ES-I3 (cell line): ENCODE results near the gene CXCR5.

Experiments used
- H3K36me3 ChIP-seq: 2 replicates; pipeline ENCODE4 v1.6.1; 2013; ENCODE audit warnings: mild to moderate bottlenecking, low read length, control low read depth, moderate library complexity; ENCODE audit not compliant: insufficient read depth
- H3K4me1 ChIP-seq: 2 replicates; pipeline ENCODE4 v1.6.1; 2013; ENCODE audit warnings: mild to moderate bottlenecking, control low read depth, low read length; ENCODE audit not compliant: insufficient read depth
- H3K9ac ChIP-seq: 2 replicates; pipeline ENCODE4 v1.6.1; 2013; ENCODE audit warnings: low read depth, mild to moderate bottlenecking, low read length, moderate library complexity
- H3K9me3 ChIP-seq: 2 replicates; pipeline ENCODE4 v1.6.1; 2013; ENCODE audit warnings: mild to moderate bottlenecking, low read length, moderate library complexity; ENCODE audit not compliant: control insufficient read depth, insufficient read depth

Gene CXCR5

GRCh38 chr11:118928101-118928869 lies 44.6 kb downstream of the CXCR5 start:
- peak overlapping the region; percentile 95 for H3K9ac ChIP-seq
- H3K4me1 ChIP-seq = peaks cover 16% of the 10 kb centered on the region
- H3K36me3 ChIP-seq = no peaks in the 10 kb centered on the region
- no peaks in the 10 kb centered on the region for H3K9me3 ChIP-seq

DNA sequence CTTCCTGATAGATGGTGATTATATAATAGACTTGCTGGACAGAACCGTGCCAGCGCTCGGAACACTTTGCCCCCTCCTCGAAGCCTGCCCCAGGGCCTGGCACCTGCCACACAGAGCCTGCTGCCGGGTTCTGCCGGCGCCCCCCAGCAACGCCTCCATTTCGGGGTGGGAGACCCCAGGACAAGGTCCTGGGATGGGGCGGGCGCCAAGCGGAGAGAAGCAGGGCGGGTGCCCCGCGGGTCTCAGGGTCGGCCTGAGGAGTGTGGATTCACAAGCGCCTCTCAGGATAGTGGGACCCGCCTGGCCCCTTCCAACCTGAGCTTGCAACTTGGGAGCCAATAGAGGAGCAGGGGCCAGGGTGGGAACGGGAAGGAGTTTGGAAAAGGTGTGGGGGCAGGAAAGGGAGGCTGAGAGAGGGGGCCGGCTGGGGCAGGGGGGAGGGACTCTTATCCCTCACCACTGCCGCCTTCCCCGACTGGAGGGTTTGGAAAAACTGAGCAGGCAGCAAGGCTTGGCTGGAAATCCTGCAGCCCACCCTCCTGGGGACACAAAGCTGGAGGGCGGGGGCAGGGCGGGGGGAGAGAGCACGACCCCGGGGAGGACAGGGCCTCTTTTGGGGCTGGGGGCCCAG lies 45.3 kb downstream of the CXCR5 start:
- H3K9me3 ChIP-seq = no peaks in the 10 kb centered on the region
- H3K4me1 ChIP-seq = peaks cover 14% of the 10 kb centered on the region
- peak overlapping the region; percentile 95 for H3K9ac ChIP-seq
- no peaks in the 10 kb centered on the region for H3K36me3 ChIP-seq

- Histone ChIP-seq H3K36me3 (no peaks in the 10 kb centered on the region), H3K9me3 (no peaks in the 10 kb centered on the region), H3K4me1 (peaks cover 14% of the 10 kb centered on the region), H3K9ac (peak overlapping the region; percentile 69)
These were observed 45.9 kb downstream of the CXCR5 start for GRCh38 chr11:118929501-118930093.

DNA sequence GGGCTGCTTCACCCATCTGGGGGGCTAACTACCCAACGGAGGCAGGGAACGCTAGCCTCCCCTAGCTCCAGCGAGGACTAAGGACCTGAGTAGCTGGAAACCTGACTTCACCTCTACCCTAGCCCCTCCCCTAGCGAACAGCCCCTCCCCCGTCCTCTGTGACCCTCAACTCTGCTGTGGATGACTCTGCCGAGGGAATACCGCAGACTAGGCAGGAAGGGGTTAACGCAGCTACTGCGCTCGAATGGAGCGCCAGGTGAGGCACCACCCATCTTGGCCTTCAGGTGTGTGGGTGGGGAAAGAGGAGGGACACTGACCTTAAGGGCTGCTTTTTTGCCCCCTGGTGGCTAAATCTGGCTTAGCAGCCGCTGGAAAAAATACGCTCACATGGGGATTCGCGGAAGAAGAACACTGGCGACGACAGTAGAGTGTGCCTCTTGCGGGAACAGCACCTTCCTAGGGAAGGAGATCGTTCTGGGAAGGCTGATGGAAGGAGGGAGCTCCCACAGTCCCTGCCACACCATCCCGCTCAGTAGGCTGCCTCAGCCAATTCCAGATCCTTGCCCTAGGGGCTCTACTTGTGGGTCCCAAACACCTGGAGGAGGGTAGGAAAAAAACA lies 46.5 kb downstream of the CXCR5 start:
- no peaks in the 10 kb centered on the region for H3K36me3 ChIP-seq
- H3K9ac ChIP-seq = peak overlapping the region; percentile 69
- no peaks in the 10 kb centered on the region for H3K9me3 ChIP-seq
- H3K4me1 ChIP-seq = peaks cover 14% of the 10 kb centered on the region

GRCh38 chr11:118931571-118931970 lies 47.9 kb downstream of the CXCR5 start:
- Histone ChIP-seq H3K9ac (no peak overlapping the region), H3K9me3 (no peaks in the 10 kb centered on the region), H3K36me3 (no peaks in the 10 kb centered on the region), H3K4me1 (peaks cover 14% of the 10 kb centered on the region)

DNA sequence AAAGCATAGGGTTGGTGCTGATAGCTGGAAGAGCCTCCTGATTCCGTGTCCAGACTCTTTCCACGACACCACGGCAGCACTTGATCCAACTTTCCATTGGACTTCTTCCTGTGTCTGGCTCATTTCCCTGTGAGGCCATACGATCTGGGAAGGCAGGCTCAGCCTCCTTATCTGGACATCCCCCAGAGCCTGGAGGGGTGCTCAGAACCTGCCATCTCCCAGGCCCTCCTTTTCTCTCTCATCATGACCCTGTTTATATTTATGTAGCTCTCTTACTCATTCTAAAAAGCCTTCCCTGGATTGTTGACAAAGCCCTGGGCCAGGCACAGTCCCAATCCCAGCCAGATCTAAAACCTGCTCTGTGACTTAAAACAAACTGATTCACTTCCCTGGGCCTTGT lies 49.8 kb downstream of the CXCR5 start:
- peaks cover 9% of the 10 kb centered on the region for H3K4me1 ChIP-seq
- H3K9ac ChIP-seq = no peak overlapping the region
- no peaks in the 10 kb centered on the region for H3K9me3 ChIP-seq
- H3K36me3 ChIP-seq = no peaks in the 10 kb centered on the region

GRCh38 chr11:118935376-118935775 lies 51.7 kb downstream of the CXCR5 start:
- no peaks in the 10 kb centered on the region for H3K36me3 ChIP-seq
- no peak overlapping the region for H3K9ac ChIP-seq
- H3K4me1 ChIP-seq = peaks cover 28% of the 10 kb centered on the region
- H3K9me3 ChIP-seq = no peaks in the 10 kb centered on the region

DNA sequence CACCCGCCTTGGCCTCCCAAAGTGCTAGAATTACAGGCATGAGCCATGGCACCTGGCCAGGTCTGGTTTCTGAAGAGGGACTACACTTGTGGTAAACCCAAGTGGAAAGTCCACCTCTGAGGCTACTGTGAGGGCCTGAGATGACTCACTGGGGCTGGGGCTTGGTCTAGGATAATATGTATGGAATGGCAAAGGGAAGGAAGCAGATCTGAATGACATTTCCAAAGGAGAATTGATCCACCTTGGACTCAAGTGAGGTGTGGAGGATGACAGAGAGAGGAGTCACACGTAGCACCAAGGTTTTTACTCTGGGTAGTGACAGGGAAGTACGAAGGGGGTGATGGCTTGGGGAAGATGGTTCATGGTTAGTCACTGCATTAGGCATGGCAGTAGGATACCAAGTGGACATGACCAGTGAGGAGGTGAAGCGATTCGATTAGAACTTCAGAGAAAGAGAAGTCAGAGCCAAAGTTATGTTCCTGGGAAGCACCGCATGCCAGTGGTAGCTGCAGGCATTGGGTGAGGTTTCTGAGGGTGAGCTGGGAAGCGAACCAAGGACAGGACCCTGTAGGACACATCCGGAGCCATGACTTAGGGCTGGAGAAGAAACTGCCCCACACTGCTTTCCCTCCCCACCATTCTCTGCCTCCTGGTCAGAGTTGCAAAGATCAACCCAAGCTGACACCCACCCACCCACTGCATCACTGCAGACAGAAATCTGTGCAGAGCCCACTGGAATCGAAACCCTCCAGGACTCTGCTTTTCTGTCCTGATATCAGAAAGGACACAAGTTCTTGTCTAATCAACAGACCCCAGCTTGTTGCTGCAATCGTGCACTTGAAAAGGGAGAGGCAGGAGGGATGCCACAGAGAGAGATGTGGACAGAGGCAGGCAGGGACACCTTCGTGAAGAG lies 55.1 kb downstream of the CXCR5 start:
- Histone ChIP-seq H3K36me3 (no peaks in the 10 kb centered on the region), H3K4me1 (peaks cover 27% of the 10 kb centered on the region), H3K9ac (no peak overlapping the region), H3K9me3 (no peaks in the 10 kb centered on the region)

DNA sequence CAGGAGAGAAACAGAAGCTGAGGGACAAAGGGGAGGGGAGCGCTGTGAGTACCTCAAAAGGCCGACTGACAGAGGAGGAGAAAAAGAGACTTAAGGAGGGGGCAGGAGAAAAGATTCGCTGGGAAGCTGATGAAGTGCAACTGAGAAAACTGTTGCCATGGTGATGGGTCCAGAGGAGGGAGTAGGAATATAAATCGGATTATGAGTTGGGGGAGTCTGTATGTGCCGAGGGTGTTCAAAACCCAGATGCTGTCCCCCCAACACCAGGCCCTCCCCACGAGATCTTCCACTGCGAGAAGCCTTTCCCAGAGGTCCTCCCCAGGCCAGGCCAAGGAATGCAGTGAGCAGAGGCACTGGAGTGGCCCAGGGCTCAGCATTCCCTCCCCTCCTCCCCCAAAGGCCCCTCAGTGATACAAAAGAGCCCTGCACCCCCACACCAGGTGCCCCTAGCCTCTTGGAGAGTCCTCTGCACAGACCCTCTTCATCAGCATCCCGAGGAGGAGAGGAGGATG lies 55.8 kb downstream of the CXCR5 start:
- Histone ChIP-seq H3K36me3 (no peaks in the 10 kb centered on the region), H3K9ac (no peak overlapping the region), H3K4me1 (peaks cover 27% of the 10 kb centered on the region)

GRCh38 chr11:118939953-118940598 lies 56.4 kb downstream of the CXCR5 start:
- peak overlapping the region; percentile 12; the same call in 1 of the 2 replicates for H3K9ac ChIP-seq
- no peaks in the 10 kb centered on the region for H3K9me3 ChIP-seq
- no peaks in the 10 kb centered on the region for H3K36me3 ChIP-seq
- peaks cover 27% of the 10 kb centered on the region for H3K4me1 ChIP-seq

More for the DNA sequence above, 55.8 kb downstream of the CXCR5 start:
- H3K9me3 ChIP-seq = no peaks in the 10 kb centered on the region

DNA sequence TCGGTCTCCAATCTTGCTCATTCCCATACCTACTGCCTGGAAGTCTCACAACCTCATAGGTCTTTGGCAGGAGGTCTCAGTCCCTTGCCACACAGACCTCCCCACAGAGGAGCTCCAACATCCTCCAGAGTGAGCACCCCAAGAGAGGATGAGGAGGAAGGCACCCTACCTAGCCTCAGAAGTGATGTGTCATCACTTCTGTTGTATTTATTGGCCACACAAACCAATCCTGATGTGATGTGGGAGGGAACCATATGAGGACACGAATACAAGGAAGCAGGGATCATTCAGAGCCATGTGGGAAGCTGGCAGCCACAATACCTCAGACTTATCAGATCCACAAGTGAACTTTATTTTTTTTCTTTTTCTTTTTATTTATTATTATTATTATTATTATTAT lies 63.4 kb downstream of the CXCR5 start:
- Histone ChIP-seq H3K36me3 (no peaks in the 10 kb centered on the region), H3K4me1 (no peaks in the 10 kb centered on the region), H3K9me3 (no peaks in the 10 kb centered on the region), H3K9ac (no peak overlapping the region)
